Upper lobe of right lung (tissue), 1 donor: Measurements from ENCODE around the gene TRIM59. TPM values are rescaled to one million over a fixed set of nuclear protein-coding genes. Genes with fewer than 3 reads are reported as not detected.

Experiments used
- ATAC-seq: fragments of 200-7000 bp; cut with Tn5 transposase; one replicate; pipeline ENCODE4 v1.9.1; 2020; ENCODE audit warnings: mild to moderate bottlenecking, moderate library complexity
- DNase-seq: peaks from one replicate; pipeline ENCODE4 v3.0.0-alpha.2; 2020
- H3K27ac ChIP-seq: fragments of 200-600 bp; one replicate; pipeline ENCODE4 v1.8.0; 2022
- H3K27me3 ChIP-seq: fragments of 200-600 bp; one replicate; pipeline ENCODE4 v1.8.0; 2022; ENCODE audit warnings: mild to moderate bottlenecking
- H3K36me3 ChIP-seq: fragments of 200-600 bp; one replicate; pipeline ENCODE4 v1.8.0; 2022
- H3K4me1 ChIP-seq: fragments of 200-600 bp; one replicate; pipeline ENCODE4 v1.8.0; 2022
- H3K4me3 ChIP-seq: fragments of 200-600 bp; one replicate; pipeline ENCODE4 v1.8.0; 2022; ENCODE audit warnings: mild to moderate bottlenecking
- H3K9me3 ChIP-seq: fragments of 200-600 bp; one replicate; pipeline ENCODE4 v1.8.0; 2022
- intact Hi-C: fragments of 100-400 bp; cut with DNase I; formaldehyde crosslinking; loops from one replicate; pipeline ENCODE4 v1.11.0; 2022
- total RNA-seq: library from RNA; stranded (reverse); fragmentation: NEBNext Ultra II Directional; extraction: Animal tissue kit (Norgen Biotek cat#: 25700); gene quantifications from one replicate; pipeline ENCODE4 v1.2.1, GENCODE V29; 2021
- TF ChIP-seq, protein P1 (sequence below): fragments of 200-600 bp; IDR thresholded peaks from one replicate; pipeline ENCODE4 v1.8.0; 2022; ENCODE audit warnings: antibody characterized with exemption
- donor health status: DM: no; HTN: yes; CAD: no; lungs with severe emphysema.

The TRIM59 gene
- total RNA-seq, 1 donor from 2014 or later: 4.5 TPM

DNA sequence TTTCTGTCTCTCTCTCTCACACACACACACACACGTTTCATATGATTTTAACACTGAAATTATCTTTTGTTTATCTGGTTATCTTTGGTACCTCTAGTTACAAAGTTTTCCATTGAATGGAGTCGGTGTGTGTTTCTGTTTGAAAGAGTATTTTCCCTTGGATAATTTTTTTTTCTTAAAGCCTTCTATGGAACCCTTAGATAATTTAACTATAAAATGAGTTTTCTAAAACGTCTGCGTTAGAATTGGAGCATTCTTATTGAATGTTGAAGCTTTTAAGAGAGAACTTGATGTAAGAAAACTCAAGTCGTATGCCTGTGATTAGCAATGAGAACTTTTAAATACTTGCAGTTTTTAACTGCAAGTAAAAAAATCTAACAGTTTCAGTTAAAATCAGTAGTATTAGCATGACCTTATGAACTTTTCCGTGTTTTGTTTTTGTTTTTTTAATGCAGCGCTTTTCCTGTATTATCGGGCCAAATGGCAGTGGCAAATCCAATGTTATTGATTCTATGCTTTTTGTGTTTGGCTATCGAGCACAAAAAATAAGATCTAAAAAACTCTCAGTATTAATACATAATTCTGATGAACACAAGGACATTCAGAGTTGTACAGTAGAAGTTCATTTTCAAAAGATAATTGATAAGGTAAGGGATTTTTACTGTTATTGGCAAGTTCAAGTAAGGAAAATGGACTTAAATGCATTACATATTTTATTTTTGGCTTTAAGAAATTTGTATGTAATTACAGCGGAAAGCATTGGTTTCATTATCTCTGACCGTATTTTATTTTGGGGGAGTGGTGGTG is 47.2 kb downstream of the TRIM59 start:
- no peaks in the 10 kb centered on the region for H3K27me3 ChIP-seq
- TF ChIP-seq, protein P1, sequence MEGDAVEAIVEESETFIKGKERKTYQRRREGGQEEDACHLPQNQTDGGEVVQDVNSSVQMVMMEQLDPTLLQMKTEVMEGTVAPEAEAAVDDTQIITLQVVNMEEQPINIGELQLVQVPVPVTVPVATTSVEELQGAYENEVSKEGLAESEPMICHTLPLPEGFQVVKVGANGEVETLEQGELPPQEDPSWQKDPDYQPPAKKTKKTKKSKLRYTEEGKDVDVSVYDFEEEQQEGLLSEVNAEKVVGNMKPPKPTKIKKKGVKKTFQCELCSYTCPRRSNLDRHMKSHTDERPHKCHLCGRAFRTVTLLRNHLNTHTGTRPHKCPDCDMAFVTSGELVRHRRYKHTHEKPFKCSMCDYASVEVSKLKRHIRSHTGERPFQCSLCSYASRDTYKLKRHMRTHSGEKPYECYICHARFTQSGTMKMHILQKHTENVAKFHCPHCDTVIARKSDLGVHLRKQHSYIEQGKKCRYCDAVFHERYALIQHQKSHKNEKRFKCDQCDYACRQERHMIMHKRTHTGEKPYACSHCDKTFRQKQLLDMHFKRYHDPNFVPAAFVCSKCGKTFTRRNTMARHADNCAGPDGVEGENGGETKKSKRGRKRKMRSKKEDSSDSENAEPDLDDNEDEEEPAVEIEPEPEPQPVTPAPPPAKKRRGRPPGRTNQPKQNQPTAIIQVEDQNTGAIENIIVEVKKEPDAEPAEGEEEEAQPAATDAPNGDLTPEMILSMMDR: no peak
- intact Hi-C loops: no loop called here
- H3K27ac ChIP-seq: peak overlapping the region; percentile 88
- no peaks in the 10 kb centered on the region for H3K9me3 ChIP-seq
- H3K4me3 ChIP-seq: peak overlapping the region; percentile 90
- DNase-seq: no peak
- H3K36me3 ChIP-seq: peaks cover 7% of the 10 kb centered on the region
- H3K4me1 ChIP-seq: peaks cover 9% of the 10 kb centered on the region
- ATAC-seq: no peak

DNA sequence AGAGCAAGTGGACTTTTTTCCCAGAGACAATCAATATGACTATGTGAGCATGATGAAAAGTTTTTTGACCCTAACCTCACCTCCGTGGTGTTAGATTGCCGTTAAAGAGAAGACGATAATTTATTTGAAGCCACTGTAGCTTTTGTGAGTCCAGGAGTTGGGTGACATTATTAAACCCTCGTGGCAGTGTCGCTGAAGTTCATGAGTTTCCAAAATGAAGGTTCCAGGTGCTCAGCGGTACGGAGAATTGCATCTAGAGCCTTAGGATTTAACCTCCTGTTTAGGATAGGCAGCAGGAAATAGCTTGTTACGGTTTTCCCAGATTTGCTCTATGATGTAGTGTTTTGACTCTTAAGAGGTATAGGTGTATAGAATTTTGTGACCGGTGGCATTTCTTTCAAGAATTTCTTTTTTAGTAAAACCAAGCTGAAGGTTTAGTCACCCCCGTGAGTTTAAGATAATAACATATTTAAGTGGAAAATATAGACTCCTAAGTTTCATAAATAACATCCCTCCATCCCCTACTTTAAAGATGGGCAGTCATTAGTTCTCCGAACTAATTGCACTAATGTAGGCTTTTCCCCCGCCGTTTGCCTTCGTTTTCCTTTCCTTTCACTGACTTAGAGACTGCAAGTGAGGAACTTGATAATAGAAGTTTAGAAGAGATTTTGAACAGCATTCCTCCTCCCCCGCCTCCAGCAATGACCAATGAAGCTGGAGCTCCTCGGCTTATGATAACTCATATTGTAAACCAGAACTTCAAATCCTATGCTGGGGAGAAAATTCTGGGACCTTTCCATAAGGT is 48.1 kb downstream of the TRIM59 start:
- intact Hi-C loops: no loop called here
- Histone ChIP-seq H3K27ac (peak overlapping the region; percentile 88), H3K4me3 (peak overlapping the region; percentile 90), H3K36me3 (no peaks in the 10 kb centered on the region), H3K27me3 (no peaks in the 10 kb centered on the region), H3K9me3 (no peaks in the 10 kb centered on the region), H3K4me1 (peaks cover 9% of the 10 kb centered on the region)
- no peak for ATAC-seq
- TF ChIP-seq, protein P1: no peak
- no peak for DNase-seq

DNA sequence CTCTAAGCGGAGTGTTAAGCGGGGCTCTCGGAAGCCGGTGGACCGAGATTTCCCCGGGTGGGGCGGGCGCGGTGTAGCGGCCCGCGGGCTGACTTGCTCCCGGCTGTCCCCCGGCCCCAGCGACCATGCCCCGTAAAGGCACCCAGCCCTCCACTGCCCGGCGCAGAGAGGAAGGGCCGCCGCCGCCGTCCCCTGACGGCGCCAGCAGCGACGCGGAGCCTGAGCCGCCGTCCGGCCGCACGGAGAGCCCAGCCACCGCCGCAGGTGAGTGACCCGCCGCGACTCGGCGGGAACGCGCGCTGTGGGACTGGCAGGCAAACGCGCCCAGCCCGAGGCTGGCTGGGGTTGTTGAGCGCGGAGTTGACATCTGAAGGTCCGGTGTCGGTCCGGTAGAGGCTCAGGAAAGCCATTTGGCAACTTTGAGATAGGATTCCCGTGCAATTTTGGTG is 48.9 kb downstream of the TRIM59 start:
- Histone ChIP-seq H3K4me1 (peaks cover 9% of the 10 kb centered on the region), H3K4me3 (peak overlapping the region; percentile 90), H3K27me3 (no peaks in the 10 kb centered on the region), H3K36me3 (no peaks in the 10 kb centered on the region), H3K9me3 (no peaks in the 10 kb centered on the region), H3K27ac (peak overlapping the region; percentile 88)
- ATAC-seq (peak; percentile 36), DNase-seq (peak; percentile 74)
- intact Hi-C loops: no loop called here
- TF ChIP-seq, protein P1: no peak

DNA sequence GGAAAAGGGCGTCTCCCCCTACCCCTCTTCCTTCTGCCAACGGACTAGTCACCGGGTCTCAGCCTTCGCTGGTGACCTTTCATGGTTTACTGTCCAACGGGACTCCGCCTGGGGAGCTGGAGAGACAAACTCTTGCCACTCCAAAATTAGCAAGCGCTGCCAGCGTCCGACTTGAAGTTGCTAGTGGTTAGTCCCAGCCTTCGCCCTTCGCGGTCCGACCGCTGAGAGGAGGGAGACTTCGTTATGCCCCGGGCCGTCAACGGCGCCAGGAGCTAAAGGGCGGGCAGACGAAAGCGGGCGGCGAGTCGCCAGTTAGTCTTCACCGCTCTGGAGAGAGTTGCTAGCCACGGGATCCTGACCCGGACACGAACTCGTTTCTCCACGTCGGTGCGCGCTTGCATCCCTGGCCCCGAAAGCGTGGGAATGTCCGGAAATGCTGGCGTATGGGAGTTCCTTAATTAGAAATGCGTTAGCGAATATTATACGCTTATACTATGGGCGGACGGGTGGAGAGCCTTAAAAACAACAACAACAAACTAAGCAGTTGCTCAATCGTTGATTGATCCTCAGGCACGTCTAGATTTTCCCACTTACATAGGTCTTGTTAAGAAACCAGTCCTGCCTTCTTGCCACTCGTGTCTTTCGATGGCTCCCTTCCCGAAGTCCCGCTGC is 49.4 kb downstream of the TRIM59 start:
- peak overlapping the region; percentile 88 for H3K27ac ChIP-seq
- H3K4me1 ChIP-seq: peaks cover 9% of the 10 kb centered on the region
- DNase-seq (peak; percentile 78), ATAC-seq (peak; percentile 42)
- H3K36me3 ChIP-seq: no peaks in the 10 kb centered on the region
- H3K9me3 ChIP-seq: no peaks in the 10 kb centered on the region
- TF ChIP-seq, protein P1: no peak
- peak overlapping the region; percentile 90 for H3K4me3 ChIP-seq
- H3K27me3 ChIP-seq: no peaks in the 10 kb centered on the region
- intact Hi-C loops: no loop called here

DNA sequence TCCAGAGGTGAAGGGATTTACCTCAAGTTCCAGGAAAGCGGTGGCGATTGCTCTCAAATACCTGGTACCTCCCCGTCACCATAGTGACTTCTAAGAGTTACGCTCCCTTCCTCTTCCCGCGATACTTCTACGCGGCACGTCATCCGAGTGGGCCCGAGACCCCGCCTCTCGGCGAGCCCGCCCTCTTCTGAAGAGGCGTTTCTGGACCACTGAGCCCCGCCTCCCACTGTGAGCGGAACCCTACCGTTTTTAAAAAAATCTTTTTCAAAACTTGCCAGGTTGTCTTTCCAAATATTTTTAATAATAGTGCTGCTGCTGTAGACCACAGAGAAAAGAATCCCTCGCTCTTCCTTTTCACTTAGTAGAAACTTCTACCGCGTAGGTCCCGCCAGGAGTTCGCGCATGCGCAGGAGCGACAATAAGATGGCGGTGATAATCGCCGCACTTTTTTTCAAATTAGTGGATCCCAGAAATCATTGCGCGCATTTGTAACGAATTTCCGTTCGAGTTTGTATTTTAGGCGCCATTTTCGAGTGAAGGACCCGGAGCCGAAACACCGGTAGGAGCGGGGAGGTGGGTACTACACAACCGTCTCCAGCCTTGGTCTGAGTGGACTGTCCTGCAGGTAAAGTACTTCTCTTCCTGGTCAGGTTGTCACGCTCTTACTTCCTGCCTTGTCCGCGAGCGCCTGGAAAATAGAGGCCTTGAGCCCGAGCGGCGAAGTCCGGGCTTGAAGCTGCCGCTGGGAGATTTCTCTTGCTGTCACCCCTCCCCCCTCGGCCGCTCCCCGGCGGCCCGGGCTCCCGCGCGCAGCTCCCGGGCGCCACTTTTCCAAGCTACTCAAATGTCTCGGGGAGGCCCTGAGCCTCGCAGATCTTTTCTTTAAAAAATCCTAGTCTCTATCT is 50.2 kb downstream of the TRIM59 start, which contains the start of the genes IFT80 and SMC4:
TSS of gene IFT80 (minus strand) at position 101 of the 905 bp plus-strand sequence. CDS start 14,625 bp downstream, outside the sequence.
TSS of gene SMC4 (plus strand) at position 526 of the 905 bp plus-strand sequence. CDS start 1,177 bp downstream, outside the sequence.
- DNase-seq (peak; percentile 97), ATAC-seq (peak; percentile 97)
- intact Hi-C loops: no loop called here
- Histone ChIP-seq H3K4me1 (peaks cover 9% of the 10 kb centered on the region), H3K27ac (peak within 1 kb of the TSS; percentile 88), H3K4me3 (peak within 1 kb of the TSS; percentile 90), H3K27me3 (no peaks in the 10 kb centered on the region), H3K9me3 (no peaks in the 10 kb centered on the region), H3K36me3 (no peaks in the 10 kb centered on the region)
- TF ChIP-seq, protein P1: no peak
